Measurements from ENCODE around the gene MINK1. TPM values are rescaled to one million over a fixed set of nuclear protein-coding genes. Genes with fewer than 3 reads are reported as not detected.

The MINK1 gene
- total and polyA plus RNA-seq, 2 of the 8 experiments (the other 6 are each of a cell fraction or from before 2014, with no cell fraction given): 26.9 to 77.7 TPM

DNA sequence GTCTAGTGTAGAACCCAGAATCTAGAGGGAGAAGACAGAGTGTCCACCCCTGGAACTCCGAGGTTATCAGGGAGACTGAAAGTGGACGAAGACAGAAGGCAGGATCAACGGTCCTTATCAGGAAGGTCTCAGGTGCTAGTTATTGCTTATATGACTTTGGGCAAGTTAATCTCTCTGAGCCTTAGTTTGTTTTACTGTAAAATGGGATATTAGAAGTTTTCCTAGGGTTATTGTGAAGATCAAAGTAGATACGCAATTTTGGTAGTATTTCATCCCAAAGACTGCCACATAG lies 108.1 kb downstream of the MINK1 start:
- Histone ChIP-seq H3K4ac (replicated peaks; ENCODE audit: insufficient read length, low read depth, low read length) (no peak overlapping the region), H3K9me3 (ENCODE audit: insufficient read depth in 2 of 2, low read depth in 1 of 2, low read length in 1 of 2) (no peaks in the 10 kb centered on the region), H4K8ac (ENCODE audit: extremely low read depth, insufficient read depth, low read length) (no peak overlapping the region), H3K4me1 (replicated peaks in 1 of 4; ENCODE audit: control insufficient read depth in 3 of 4, insufficient read depth in 4 of 4, low read length in 3 of 4) (peaks cover 0 to 13% (median 8%) of the 10 kb centered on the region in 4 experiments; a peak in 5 of 7 replicates), H3K79me1 (ENCODE audit: low read depth, low read length) (peaks cover 9% of the 10 kb centered on the region), H2BK12ac (ENCODE audit: low read depth, low read length) (no peak overlapping the region), H2BK120ac (replicated peaks; ENCODE audit: low read depth, low read length) (no peak overlapping the region), H3K18ac (ENCODE audit: extremely low read depth, low read length) (no peak overlapping the region), H3K27ac (ENCODE audit: low read depth, low read length) (no peak overlapping the region), H3K36me3 (ENCODE audit: control insufficient read depth in 2 of 4, insufficient read depth in 4 of 4, low read length in 3 of 4) (peaks cover 21 to 48% (median 34%) of the 10 kb centered on the region in 4 experiments), H3K27me3 (replicated peaks in 1 of 4; ENCODE audit: control insufficient read depth in 3 of 4, extremely low read depth in 1 of 4, insufficient read depth in 3 of 4, low read length in 3 of 4) (no peaks in the 10 kb centered on the region), H2BK5ac (ENCODE audit: low read depth, low read length) (0 out of 2 replicates have a peak overlapping the region, but pooled peaks have one; percentile 97), H2AFZ (ENCODE audit: low read length) (no peak overlapping the region), H3K23ac (ENCODE audit: insufficient read length) (no peak overlapping the region), H3K56ac (replicated peaks; ENCODE audit: insufficient read length, low read depth, low read length) (no peak overlapping the region), H2BK20ac (ENCODE audit: low read length) (no peak overlapping the region), H3K14ac (ENCODE audit: insufficient read length) (no peak overlapping the region), H3K4me2 (ENCODE audit: insufficient read depth in 1 of 2, low read depth in 2 of 2, low read length in 2 of 2) (peak overlapping the region; percentile 93 to 96), H3K23me2 (ENCODE audit: low read depth, low read length) (peaks cover 19% of the 10 kb centered on the region), H2BK15ac (ENCODE audit: low read length) (no peak overlapping the region), H3K79me2 (ENCODE audit: control insufficient read depth in 1 of 2, insufficient read depth in 2 of 2, low read length in 2 of 2) (peaks cover 1 to 50% of the 10 kb centered on the region in 2 experiments), H3K9ac (replicated peaks in 1 of 4; ENCODE audit: extremely low read depth in 1 of 4, low read depth in 3 of 4, low read length in 3 of 4) (peak overlapping the region; percentile 82 to 99 (median 86)), H4K91ac (replicated peaks; ENCODE audit: insufficient read length, low read length) (no peak overlapping the region), H3K4me3 (ENCODE audit: extremely low read depth in 1 of 4, insufficient read depth in 2 of 4, low read depth in 3 of 4, low read length in 4 of 4) (peak overlapping the region; percentile 85 to 94 (median 90)), H2AK5ac (ENCODE audit: low read depth, low read length) (peak overlapping the region; percentile 28; the same call in 1 of the 2 replicates), H4K5ac (ENCODE audit: insufficient read length, low read depth, low read length) (no peak overlapping the region), H4K20me1 (replicated peaks in 1 of 2; ENCODE audit: control insufficient read depth in 1 of 2, insufficient read depth in 2 of 2, low read length in 2 of 2) (peaks cover 6 to 16% of the 10 kb centered on the region in 2 experiments)
- CTCF ChIA-PET (ENCODE audit: partially characterized antibody): interaction anchor here (5.9 kb wide), 1 partner anchor 32 kb away, joined by 26 read pairs; no protein-coding TSS in a partner anchor
- WGBS, 2 experiments (ENCODE audit: extremely low coverage in 1 of 2, insufficient coverage in 1 of 2, insufficient read length in 1 of 2, insufficient replicate concordance in 2 of 2, low coverage in 1 of 2, low lambda C conversion rate in 2 of 2, missing lambda C conversion rate in 1 of 2): 75% methylated on average over 4 of the region's 4 CpGs; no CpG with 5 or more reads in 1 of the 2 experiments
- POLR2A ChIA-PET (ENCODE audit: partially characterized antibody): interaction anchor here (1.7 to 27.4 kb wide), 4 partner anchors 8 to 46 kb away, joined by 4 to 987 read pairs (median 30); partner anchors contain the start of genes C17orf107, CAMTA2, CHRNE and ENO3
- DNase-seq (ENCODE audit: low read depth in 1 of 2, low spot score in 2 of 2): no peak
- FAIRE-seq: no peak
- TF ChIP-seq, protein P1, sequence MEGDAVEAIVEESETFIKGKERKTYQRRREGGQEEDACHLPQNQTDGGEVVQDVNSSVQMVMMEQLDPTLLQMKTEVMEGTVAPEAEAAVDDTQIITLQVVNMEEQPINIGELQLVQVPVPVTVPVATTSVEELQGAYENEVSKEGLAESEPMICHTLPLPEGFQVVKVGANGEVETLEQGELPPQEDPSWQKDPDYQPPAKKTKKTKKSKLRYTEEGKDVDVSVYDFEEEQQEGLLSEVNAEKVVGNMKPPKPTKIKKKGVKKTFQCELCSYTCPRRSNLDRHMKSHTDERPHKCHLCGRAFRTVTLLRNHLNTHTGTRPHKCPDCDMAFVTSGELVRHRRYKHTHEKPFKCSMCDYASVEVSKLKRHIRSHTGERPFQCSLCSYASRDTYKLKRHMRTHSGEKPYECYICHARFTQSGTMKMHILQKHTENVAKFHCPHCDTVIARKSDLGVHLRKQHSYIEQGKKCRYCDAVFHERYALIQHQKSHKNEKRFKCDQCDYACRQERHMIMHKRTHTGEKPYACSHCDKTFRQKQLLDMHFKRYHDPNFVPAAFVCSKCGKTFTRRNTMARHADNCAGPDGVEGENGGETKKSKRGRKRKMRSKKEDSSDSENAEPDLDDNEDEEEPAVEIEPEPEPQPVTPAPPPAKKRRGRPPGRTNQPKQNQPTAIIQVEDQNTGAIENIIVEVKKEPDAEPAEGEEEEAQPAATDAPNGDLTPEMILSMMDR (IDR thresholded peaks at IDR 0.05; ENCODE audit: control extremely low read depth in 1 of 3, insufficient read depth in 1 of 3, low read depth in 1 of 3, low read length in 3 of 3): no peak
- TF ChIP-seq RBBP5 (IDR thresholded peaks at IDR 0.05; ENCODE audit: borderline replicate concordance, low read depth, low read length) (no peak), POLR2A (IDR thresholded peaks at IDR 0.05; ENCODE audit: control extremely low read depth in 1 of 2, low read depth in 2 of 2, low read length in 2 of 2) (no peak), GTF2F1 (IDR thresholded peaks at IDR 0.05; ENCODE audit: borderline replicate concordance, low read depth, low read length) (no peak), SIRT6 (IDR thresholded peaks at IDR 0.05; ENCODE audit: low read length) (no peak), POU5F1 (IDR thresholded peaks at IDR 0.05; ENCODE audit: low read depth, low read length) (no peak), ASH2L (IDR thresholded peaks at IDR 0.05; ENCODE audit: low read length) (no peak)
